ENCODE measurements around the gene ILRUN. TPM values are rescaled to one million over a fixed set of nuclear protein-coding genes. Genes with fewer than 3 reads are reported as not detected.
"Not testable (repeated sequence)": the region's sequence is repeated elsewhere in the genome, so short reads cannot be mapped to it uniquely, and the experiment has no call there.

The ILRUN gene
- total RNA-seq, 1 donor from 2014 or later = 132 TPM

DNA sequence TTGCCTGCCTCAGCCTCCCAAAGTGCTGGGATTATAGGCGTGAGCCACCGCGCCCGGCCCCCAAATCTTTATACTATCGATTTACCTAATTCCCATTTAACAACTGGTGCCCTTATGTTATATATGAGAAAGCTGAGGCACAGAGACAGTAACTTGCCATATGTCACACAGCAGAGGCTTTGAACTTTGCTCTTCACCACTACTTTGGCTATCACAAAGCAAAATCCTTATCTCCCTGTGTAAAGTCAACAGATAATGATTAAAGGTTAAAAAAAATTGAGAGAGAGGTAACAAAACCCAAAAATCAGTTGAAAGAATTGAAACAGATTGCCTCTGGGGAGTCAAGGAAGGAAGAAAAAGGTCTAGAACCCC is 22.3 kb downstream of the ILRUN start:
- no peak for DNase-seq
- no peaks in the 10 kb centered on the region for H3K36me3 ChIP-seq
- peaks cover 41% of the 10 kb centered on the region for H3K4me1 ChIP-seq
- TF ChIP-seq, protein P1, sequence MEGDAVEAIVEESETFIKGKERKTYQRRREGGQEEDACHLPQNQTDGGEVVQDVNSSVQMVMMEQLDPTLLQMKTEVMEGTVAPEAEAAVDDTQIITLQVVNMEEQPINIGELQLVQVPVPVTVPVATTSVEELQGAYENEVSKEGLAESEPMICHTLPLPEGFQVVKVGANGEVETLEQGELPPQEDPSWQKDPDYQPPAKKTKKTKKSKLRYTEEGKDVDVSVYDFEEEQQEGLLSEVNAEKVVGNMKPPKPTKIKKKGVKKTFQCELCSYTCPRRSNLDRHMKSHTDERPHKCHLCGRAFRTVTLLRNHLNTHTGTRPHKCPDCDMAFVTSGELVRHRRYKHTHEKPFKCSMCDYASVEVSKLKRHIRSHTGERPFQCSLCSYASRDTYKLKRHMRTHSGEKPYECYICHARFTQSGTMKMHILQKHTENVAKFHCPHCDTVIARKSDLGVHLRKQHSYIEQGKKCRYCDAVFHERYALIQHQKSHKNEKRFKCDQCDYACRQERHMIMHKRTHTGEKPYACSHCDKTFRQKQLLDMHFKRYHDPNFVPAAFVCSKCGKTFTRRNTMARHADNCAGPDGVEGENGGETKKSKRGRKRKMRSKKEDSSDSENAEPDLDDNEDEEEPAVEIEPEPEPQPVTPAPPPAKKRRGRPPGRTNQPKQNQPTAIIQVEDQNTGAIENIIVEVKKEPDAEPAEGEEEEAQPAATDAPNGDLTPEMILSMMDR (IDR thresholded peaks at IDR 0.05; ENCODE audit: borderline replicate concordance) = no peak
- H3K4me3 ChIP-seq = no peak overlapping the region
- H3K27ac ChIP-seq (replicated peaks) = no peak overlapping the region
- H3K27me3 ChIP-seq (ENCODE audit: low read depth) = no peaks in the 10 kb centered on the region
- intact Hi-C loops (cut with micrococcal nuclease) = no loop called here
- H3K9me3 ChIP-seq (replicated peaks) = no peaks in the 10 kb centered on the region

DNA sequence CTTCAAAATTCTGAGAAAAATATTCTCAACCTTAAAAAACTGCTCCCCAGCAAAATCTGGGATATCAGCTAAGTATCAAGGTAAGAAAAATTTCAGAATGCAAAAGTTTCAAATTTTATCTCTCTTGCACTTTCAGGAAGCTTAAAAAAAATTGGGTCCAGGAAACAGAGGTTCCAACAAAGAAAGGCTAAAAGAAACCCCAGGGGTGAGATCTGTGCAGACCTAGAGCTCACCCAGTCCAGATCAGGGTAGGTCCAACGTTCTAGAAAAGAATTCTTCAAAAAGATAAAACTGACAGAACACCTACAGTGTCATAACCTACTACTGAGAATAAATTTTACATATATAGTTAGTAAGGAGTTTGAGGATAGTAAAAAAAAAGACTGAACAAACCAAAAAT is 23.5 kb downstream of the ILRUN start:
- H3K27ac ChIP-seq (replicated peaks) = peak overlapping the region; percentile 67
- no peak for DNase-seq
- intact Hi-C loops (cut with micrococcal nuclease) = no loop called here
- no peaks in the 10 kb centered on the region for H3K27me3 ChIP-seq (ENCODE audit: low read depth)
- TF ChIP-seq, protein P1 (IDR thresholded peaks at IDR 0.05; ENCODE audit: borderline replicate concordance) = no peak
- H3K4me3 ChIP-seq = no peak overlapping the region
- H3K9me3 ChIP-seq (replicated peaks) = no peaks in the 10 kb centered on the region
- H3K36me3 ChIP-seq = no peaks in the 10 kb centered on the region
- peaks cover 37% of the 10 kb centered on the region for H3K4me1 ChIP-seq

DNA sequence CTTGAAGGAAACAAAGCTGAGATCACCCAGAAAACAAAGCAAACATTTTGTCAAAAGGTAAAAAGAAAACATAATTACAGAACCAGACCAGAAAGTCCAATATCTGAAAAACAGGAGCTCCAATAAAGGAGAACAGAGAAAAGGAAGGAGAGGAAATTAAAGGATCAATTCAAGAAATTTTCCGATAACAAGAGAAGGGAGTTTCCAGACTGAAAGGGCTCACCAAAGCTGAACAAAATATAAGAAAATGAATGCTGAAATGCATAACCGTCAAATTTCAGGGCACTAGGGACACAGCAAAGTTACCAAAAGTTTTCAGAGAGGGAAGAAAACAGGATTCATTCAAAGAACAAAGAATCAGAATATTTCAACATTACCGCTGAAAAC is 23.9 kb downstream of the ILRUN start:
- Histone ChIP-seq H3K36me3 (no peaks in the 10 kb centered on the region), H3K4me1 (peaks cover 39% of the 10 kb centered on the region), H3K27ac (replicated peaks) (peak overlapping the region; percentile 67), H3K4me3 (no peak overlapping the region), H3K9me3 (replicated peaks) (no peaks in the 10 kb centered on the region), H3K27me3 (ENCODE audit: low read depth) (no peaks in the 10 kb centered on the region)
- DNase-seq = no peak
- intact Hi-C loops (cut with micrococcal nuclease) = no loop called here
- TF ChIP-seq, protein P1 (IDR thresholded peaks at IDR 0.05; ENCODE audit: borderline replicate concordance) = no peak

DNA sequence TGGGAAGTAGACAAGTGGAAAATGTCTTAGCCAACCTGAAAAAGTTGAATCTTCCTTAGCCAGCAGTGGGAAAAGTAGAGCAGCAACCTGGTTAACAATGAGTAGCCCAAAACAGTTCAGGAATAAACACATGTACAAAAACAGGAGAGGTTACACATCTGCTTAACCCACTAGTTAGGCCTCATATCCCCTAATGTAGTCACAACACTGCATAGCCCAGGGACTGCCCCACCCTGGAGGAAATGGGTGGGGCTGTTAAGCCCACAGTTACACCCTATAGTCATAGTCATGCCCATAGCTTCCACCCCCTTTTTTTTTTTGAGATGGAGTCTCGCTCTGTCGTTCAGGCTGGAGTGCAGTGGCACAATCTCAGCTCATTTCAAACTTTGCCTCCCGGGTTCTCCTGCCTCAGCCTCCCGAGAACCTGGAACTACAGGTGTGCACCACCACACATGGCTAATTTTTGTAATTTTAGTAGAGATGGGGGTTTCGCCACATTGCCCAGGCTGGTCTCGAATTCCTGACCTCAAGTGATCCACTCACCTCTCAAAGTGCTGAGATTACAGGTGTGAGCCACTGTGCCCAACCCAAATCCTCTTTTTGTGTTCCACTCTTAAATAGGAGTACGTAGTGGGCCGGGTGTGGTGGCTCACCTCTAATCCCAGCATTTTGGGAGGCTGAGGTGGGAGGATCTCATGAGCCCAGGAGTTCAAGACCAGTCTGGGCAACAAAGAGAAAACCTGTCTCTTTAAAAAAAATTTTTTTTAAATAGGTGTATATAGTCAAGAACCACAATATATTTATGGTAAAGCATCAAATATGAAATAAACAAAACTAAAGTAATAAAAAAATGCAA is 24.5 kb downstream of the ILRUN start:
- Histone ChIP-seq H3K4me1 (peaks cover 45% of the 10 kb centered on the region), H3K27ac (replicated peaks) (peak overlapping the region; percentile 67), H3K4me3 (no peak overlapping the region), H3K9me3 (replicated peaks) (no peaks in the 10 kb centered on the region), H3K27me3 (ENCODE audit: low read depth) (no peaks in the 10 kb centered on the region), H3K36me3 (no peaks in the 10 kb centered on the region)
- TF ChIP-seq, protein P1 (IDR thresholded peaks at IDR 0.05; ENCODE audit: borderline replicate concordance) = no peak
- no peak for DNase-seq
- intact Hi-C loops (cut with micrococcal nuclease) = no loop called here

DNA sequence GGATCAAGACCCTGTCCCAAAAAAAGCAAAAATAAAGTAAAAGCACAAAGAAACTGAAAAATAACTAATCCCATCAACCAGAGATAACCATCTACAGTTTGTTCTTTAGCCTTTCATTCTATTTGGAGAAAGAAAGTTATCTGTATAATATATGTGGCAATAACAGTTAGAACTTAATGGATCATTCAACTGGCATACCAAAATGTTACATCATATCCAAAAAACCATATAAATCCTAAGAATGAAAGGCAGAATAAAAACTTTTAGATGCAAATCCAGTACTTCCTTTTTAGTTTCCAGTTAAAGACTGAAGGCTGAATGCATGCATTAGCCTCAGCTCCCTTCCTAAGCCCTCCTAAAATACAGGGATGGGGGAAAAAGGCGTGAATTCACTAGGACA is 25.2 kb downstream of the ILRUN start:
- Histone ChIP-seq H3K27ac (replicated peaks) (peak overlapping the region; percentile 67), H3K9me3 (replicated peaks) (no peaks in the 10 kb centered on the region), H3K4me3 (no peak overlapping the region), H3K27me3 (ENCODE audit: low read depth) (no peaks in the 10 kb centered on the region), H3K36me3 (no peaks in the 10 kb centered on the region), H3K4me1 (peaks cover 52% of the 10 kb centered on the region)
- TF ChIP-seq, protein P1 (IDR thresholded peaks at IDR 0.05; ENCODE audit: borderline replicate concordance) = no peak
- intact Hi-C loops (cut with micrococcal nuclease) = no loop called here
- no peak for DNase-seq

DNA sequence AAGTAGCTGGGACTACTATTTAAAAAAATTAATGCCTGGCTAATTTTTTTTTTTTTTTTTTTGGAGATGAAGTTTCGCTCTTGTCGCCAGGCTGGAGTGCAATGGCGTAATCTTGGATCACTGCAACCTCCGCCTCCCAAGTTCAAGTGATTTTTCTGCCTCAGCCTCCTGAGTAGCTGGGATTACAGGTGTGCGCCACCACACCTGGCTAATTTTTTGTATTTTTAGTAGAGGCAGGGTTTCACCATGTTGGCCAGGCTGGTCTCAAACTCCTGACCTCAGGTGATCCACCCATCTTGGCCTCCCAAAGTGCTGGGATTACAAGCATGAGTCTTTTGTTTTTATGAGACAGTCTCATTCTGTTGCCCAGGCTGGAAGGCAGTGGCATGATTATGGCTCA is 27.8 kb downstream of the ILRUN start:
- DNase-seq; H3K27me3 ChIP-seq (ENCODE audit: low read depth); H3K9me3 ChIP-seq (replicated peaks); H3K4me3 ChIP-seq; H3K36me3 ChIP-seq; H3K27ac ChIP-seq (replicated peaks); intact Hi-C loops (cut with micrococcal nuclease): not testable (repeated sequence)
- peaks cover 70% of the 10 kb centered on the region for H3K4me1 ChIP-seq
